Activated CD4-positive, CD25-positive, alpha-beta regulatory T cell treated with anti-CD3 and anti-CD28 coated beads, Interleukin-2, amount 50 U/mL, for 16 hours (primary cell): ENCODE results near the gene CARD8.

Experiments
- DNase-seq: peaks from one replicate; pipeline ENCODE4 v3.0.0-alpha.2; 2020; ENCODE audit warnings: low read depth, low spot score

CARD8 gene

GRCh38 chr19:48206397-48207093 is 49.2 kb downstream of the CARD8 start:
- no peak for DNase-seq

GRCh38 chr19:48203794-48204628 is 51.7 kb downstream of the CARD8 start:
- DNase-seq, result peak; percentile 81

GRCh38 chr19:48203222-48203793 is 52.4 kb downstream of the CARD8 start:
- DNase-seq, result no peak

GRCh38 chr19:48196933-48197665 is 58.6 kb downstream of the CARD8 start:
- no peak for DNase-seq

GRCh38 chr19:48196321-48196763 is 59.4 kb downstream of the CARD8 start:
- DNase-seq, result no peak

- no peak for DNase-seq
Measured at GRCh38 chr19:48194844-48195830, 60.6 kb downstream of the CARD8 start.

- DNase-seq, result no peak
Measured at GRCh38 chr19:48194041-48194843, 61.5 kb downstream of the CARD8 start.

GRCh38 chr19:48192750-48193149 is 63.0 kb downstream of the CARD8 start:
- DNase-seq, result no peak

- no peak for DNase-seq
Measured at GRCh38 chr19:48190885-48191284, 64.8 kb downstream of the CARD8 start.

- peak; percentile 23 for DNase-seq
Measured at GRCh38 chr19:48190288-48190884, 65.3 kb downstream of the CARD8 start.

GRCh38 chr19:48186541-48186991 is 69.1 kb downstream of the CARD8 start:
- DNase-seq, result no peak

- DNase-seq, result no peak
Measured at GRCh38 chr19:48186015-48186414, 69.7 kb downstream of the CARD8 start.

GRCh38 chr19:48183356-48183755 is 72.4 kb downstream of the CARD8 start:
- DNase-seq, result no peak

GRCh38 chr19:48182434-48182833 is 73.3 kb downstream of the CARD8 start:
- no peak for DNase-seq

- no peak for DNase-seq
Measured at GRCh38 chr19:48181505-48181904, 74.2 kb downstream of the CARD8 start.

- DNase-seq, result no peak
Measured at GRCh38 chr19:48176226-48176625, 79.5 kb downstream of the CARD8 start.

- DNase-seq, result no peak
Measured at GRCh38 chr19:48175578-48175977, 80.1 kb downstream of the CARD8 start.

GRCh38 chr19:48174445-48175030 is 81.2 kb downstream of the CARD8 start:
- no peak for DNase-seq

GRCh38 chr19:48171710-48172109 is 84.0 kb downstream of the CARD8 start:
- no peak for DNase-seq
